HG03571 (cell line): Measurements from ENCODE around the gene PRORP.
"Not testable (repeated sequence)": the region's sequence is repeated elsewhere in the genome, so short reads cannot be mapped to it uniquely, and the experiment has no call there.

Experiments
- ATAC-seq: cut with Tn5 transposase; IDR thresholded peaks from one replicate; pipeline ENCODE4 v1.9.1; 2021; ENCODE audit not compliant: unreplicated experiment

The PRORP gene

GRCh38 chr14:35134329-35135123, 12.2 kb downstream of the PRORP start:
- no peak for ATAC-seq

GRCh38 chr14:35138585-35138984, 16.2 kb downstream of the PRORP start:
- no peak for ATAC-seq

- ATAC-seq, result no peak
Observed at GRCh38 chr14:35140718-35141581, 18.6 kb downstream of the PRORP start.

- no peak for ATAC-seq
Observed at GRCh38 chr14:35144029-35144428, 21.7 kb downstream of the PRORP start.

GRCh38 chr14:35146711-35147149, 24.4 kb downstream of the PRORP start:
- no peak for ATAC-seq

GRCh38 chr14:35147186-35147585, 24.8 kb downstream of the PRORP start:
- ATAC-seq, result no peak

- no peak for ATAC-seq
Observed at GRCh38 chr14:35147711-35148110, 25.4 kb downstream of the PRORP start.

- no peak for ATAC-seq
Observed at GRCh38 chr14:35149239-35149638, 26.9 kb downstream of the PRORP start.

- ATAC-seq, result not testable (repeated sequence)
Observed at GRCh38 chr14:35152531-35152930, 30.2 kb downstream of the PRORP start.

GRCh38 chr14:35154016-35154415, 31.7 kb downstream of the PRORP start:
- ATAC-seq, result no peak

GRCh38 chr14:35155962-35156361, 33.6 kb downstream of the PRORP start:
- no peak for ATAC-seq

- ATAC-seq, result no peak
Observed at GRCh38 chr14:35158491-35158890, 36.1 kb downstream of the PRORP start.

- no peak for ATAC-seq
Observed at GRCh38 chr14:35158951-35159653, 36.8 kb downstream of the PRORP start.

GRCh38 chr14:35159742-35160409, 37.5 kb downstream of the PRORP start:
- ATAC-seq, result no peak

GRCh38 chr14:35161231-35161630, 38.9 kb downstream of the PRORP start:
- ATAC-seq, result no peak

GRCh38 chr14:35163384-35163783, 41.0 kb downstream of the PRORP start:
- ATAC-seq, result no peak

GRCh38 chr14:35164849-35165248, 42.5 kb downstream of the PRORP start:
- ATAC-seq, result no peak

- no peak for ATAC-seq
Observed at GRCh38 chr14:35167496-35167895, 45.1 kb downstream of the PRORP start.
